Limb (tissue), 2 donors: Measurements from ENCODE around the gene SUSD6.

Experiments
- DNase-seq, 2 donors: peaks; one replicate each; pipeline ENCODE4 v3.0.0-alpha.2; 2016; ENCODE audit errors: extremely low spot score in 2 of 2

The SUSD6 gene

GRCh38 chr14:69755296-69755695 is 143.9 kb downstream of the SUSD6 start:
- DNase-seq = no peak

- no peak for DNase-seq
Measured at GRCh38 chr14:69755784-69756183, 144.4 kb downstream of the SUSD6 start.

- DNase-seq = no peak
Measured at GRCh38 chr14:69756298-69756697, 144.9 kb downstream of the SUSD6 start.

GRCh38 chr14:69760810-69761209 is 149.4 kb downstream of the SUSD6 start:
- no peak for DNase-seq

- DNase-seq = no peak
Measured at GRCh38 chr14:69763761-69764510, 152.5 kb downstream of the SUSD6 start.
